ENCODE data around the gene PMP22. TPM values are rescaled to one million over a fixed set of nuclear protein-coding genes. Genes with fewer than 3 reads are reported as not detected.

The PMP22 gene
- total and polyA plus RNA-seq, 2 of the 13 experiments (the other 11 are each of a cell fraction or from before 2014, with no cell fraction given) = 5.7 to 6.2 TPM

DNA sequence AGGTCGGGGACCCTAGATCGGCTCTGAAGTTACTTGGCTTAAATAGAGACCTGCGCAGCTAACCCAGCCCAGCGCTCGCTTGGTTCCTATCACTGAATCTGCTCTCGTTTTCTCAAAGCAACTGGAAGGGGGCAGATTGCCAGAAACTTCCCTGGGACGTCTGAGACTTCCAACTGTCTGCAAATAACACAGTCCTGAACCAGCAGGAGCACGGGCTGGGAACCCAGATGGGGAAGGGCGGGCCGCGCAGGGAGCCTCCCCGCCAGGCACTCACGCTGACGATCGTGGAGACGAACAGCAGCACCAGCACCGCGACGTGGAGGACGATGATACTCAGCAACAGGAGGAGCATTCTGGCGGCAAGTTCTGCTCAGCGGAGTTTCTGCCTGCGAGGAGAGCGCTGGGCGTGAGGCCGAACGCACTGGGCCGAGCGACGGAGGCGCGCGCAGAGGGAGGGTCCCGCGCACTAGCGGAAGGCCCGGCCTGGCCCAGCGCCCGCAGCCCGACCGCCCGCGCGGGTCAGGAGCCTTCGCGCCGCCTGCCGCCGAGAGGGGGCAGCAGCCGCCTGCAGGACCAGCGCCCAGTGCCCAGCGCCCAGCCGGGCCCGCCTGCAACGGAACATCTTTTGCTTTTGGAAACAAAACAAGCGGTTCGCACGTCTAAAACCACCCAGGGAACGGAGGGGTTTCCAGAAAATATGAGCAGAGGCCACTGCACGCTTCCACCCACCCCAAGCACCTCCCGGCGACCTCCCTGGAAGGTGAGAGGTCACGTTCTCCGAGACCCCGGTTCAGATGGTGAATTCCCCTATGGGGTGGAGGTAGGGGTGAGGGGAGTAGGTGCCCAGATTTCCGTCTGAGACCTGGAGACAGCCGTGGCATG lies 4.5 kb downstream of the PMP22 start (continued):
- TF ChIP-seq THAP9 (CRISPR knock-in tag; IDR thresholded peaks at IDR 0.05; ENCODE audit: borderline replicate concordance) = no peak
- TF ChIP-seq GFI1 (CRISPR knock-in tag; IDR thresholded peaks at IDR 0.05; ENCODE audit: borderline replicate concordance) = no peak
- TF ChIP-seq SUZ12 (IDR thresholded peaks at IDR 0.05; ENCODE audit: low read depth, low read length) = no peak
- TF ChIP-seq ZNF337 (CRISPR knock-in tag; IDR thresholded peaks at IDR 0.05; ENCODE audit: borderline replicate concordance, low read depth) = no peak; the same call in 1 of the 2 replicates
- no peak for TF ChIP-seq LCORL (IDR thresholded peaks at IDR 0.05)
- peak; percentile 44; the same call in 1 of the 2 replicates for TF ChIP-seq LCORL (CRISPR knock-in tag; IDR thresholded peaks at IDR 0.05)
- TF ChIP-seq AKAP8 (CRISPR knock-in tag; IDR thresholded peaks at IDR 0.05) = 0 out of 2 replicates have a peak, but pooled peaks have one; percentile 72
- TF ChIP-seq NR2F2 (IDR thresholded peaks at IDR 0.05; ENCODE audit: borderline replicate concordance, low read depth) = no peak
- TF ChIP-seq, protein P1, sequence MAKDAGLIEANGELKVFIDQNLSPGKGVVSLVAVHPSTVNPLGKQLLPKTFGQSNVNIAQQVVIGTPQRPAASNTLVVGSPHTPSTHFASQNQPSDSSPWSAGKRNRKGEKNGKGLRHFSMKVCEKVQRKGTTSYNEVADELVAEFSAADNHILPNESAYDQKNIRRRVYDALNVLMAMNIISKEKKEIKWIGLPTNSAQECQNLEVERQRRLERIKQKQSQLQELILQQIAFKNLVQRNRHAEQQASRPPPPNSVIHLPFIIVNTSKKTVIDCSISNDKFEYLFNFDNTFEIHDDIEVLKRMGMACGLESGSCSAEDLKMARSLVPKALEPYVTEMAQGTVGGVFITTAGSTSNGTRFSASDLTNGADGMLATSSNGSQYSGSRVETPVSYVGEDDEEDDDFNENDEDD (CRISPR knock-in tag; IDR thresholded peaks at IDR 0.05; ENCODE audit: borderline replicate concordance) = peak; percentile 29; the same call in 1 of the 2 replicates
- no peak for TF ChIP-seq SKI (IDR thresholded peaks at IDR 0.05; ENCODE audit: partially characterized antibody)
- TF ChIP-seq, protein P2, sequence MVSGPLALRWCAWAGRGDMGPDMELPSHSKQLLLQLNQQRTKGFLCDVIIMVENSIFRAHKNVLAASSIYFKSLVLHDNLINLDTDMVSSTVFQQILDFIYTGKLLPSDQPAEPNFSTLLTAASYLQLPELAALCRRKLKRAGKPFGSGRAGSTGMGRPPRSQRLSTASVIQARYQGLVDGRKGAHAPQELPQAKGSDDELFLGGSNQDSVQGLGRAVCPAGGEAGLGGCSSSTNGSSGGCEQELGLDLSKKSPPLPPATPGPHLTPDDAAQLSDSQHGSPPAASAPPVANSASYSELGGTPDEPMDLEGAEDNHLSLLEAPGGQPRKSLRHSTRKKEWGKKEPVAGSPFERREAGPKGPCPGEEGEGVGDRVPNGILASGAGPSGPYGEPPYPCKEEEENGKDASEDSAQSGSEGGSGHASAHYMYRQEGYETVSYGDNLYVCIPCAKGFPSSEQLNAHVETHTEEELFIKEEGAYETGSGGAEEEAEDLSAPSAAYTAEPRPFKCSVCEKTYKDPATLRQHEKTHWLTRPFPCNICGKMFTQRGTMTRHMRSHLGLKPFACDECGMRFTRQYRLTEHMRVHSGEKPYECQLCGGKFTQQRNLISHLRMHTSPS (CRISPR knock-in tag; IDR thresholded peaks at IDR 0.05; ENCODE audit: low read depth) = no peak; the same call in 1 of the 2 replicates
- TF ChIP-seq KLF6 (CRISPR knock-in tag; IDR thresholded peaks at IDR 0.05) = no peak
- TF ChIP-seq TMF1 (CRISPR knock-in tag; IDR thresholded peaks at IDR 0.05; ENCODE audit: low read depth) = peak; percentile 79
- TF ChIP-seq ZBTB46 (CRISPR knock-in tag; IDR thresholded peaks at IDR 0.05; ENCODE audit: borderline replicate concordance) = no peak
- TF ChIP-seq, protein P3, sequence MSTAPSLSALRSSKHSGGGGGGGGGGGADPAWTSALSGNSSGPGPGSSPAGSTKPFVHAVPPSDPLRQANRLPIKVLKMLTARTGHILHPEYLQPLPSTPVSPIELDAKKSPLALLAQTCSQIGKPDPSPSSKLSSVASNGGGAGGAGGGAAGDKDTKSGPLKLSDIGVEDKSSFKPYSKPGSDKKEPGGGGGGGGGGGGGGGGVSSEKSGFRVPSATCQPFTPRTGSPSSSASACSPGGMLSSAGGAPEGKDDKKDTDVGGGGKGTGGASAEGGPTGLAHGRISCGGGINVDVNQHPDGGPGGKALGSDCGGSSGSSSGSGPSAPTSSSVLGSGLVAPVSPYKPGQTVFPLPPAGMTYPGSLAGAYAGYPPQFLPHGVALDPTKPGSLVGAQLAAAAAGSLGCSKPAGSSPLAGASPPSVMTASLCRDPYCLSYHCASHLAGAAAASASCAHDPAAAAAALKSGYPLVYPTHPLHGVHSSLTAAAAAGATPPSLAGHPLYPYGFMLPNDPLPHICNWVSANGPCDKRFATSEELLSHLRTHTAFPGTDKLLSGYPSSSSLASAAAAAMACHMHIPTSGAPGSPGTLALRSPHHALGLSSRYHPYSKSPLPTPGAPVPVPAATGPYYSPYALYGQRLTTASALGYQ (CRISPR knock-in tag; IDR thresholded peaks at IDR 0.05) = no peak
- TF ChIP-seq SOX6 (IDR thresholded peaks at IDR 0.05) = no peak
- TF ChIP-seq SOX6 (CRISPR knock-in tag; IDR thresholded peaks at IDR 0.05) = no peak
- TF ChIP-seq HBP1 (CRISPR knock-in tag; IDR thresholded peaks at IDR 0.05; ENCODE audit: low read depth) = no peak

Data from HepG2 (cell line).